ENCODE results near the gene PCED1B.

GRCh38 chr12:47244835-47245234 is 165.4 kb downstream of the PCED1B start:
- TF ChIP-seq CTCF (IDR thresholded peaks at IDR 0.05): no peak
- no peak for TF ChIP-seq EZH2 (IDR thresholded peaks at IDR 0.05)
- no peak for TF ChIP-seq EZH2phosphoT487 (IDR thresholded peaks at IDR 0.05)

Data from neural progenitor cell (in vitro differentiated cells).